HEK293 (cell line): Measurements from ENCODE around the gene SLC1A2.

Experiments
- CTCF ChIA-PET: fragments of 350-600 bp; formaldehyde crosslinking; extraction: SDS; loops from one replicate; lab custom pipeline; 2021; ENCODE audit warnings: antibody characterized with exemption; lab: Yijun Ruan, JAX
- POLR2A ChIA-PET: fragments of 300-600 bp; formaldehyde crosslinking; extraction: SDS; loops from one replicate; lab custom pipeline; 2020; ENCODE audit warnings: antibody characterized with exemption, inconsistent platforms; lab: Yijun Ruan, JAX
- H3K27ac ChIP-seq: fragments of 200-500 bp; sonication (Bioruptor generic); 2 replicates; pipeline ENCODE4 v1.5.1; 2014; ENCODE audit warnings: low read depth, low read length, control low read depth, inconsistent platforms; ENCODE audit errors: extremely low read depth
- H3K36me3 ChIP-seq, 2 experiments: fragments of 200-500 bp in 1 of 2; sonication (Bioruptor generic) in 1 of 2; 1 replicate in 1 of 2; 2 replicates in 1 of 2; pipeline ENCODE4 v1.5.1; 2014 to 2017; ENCODE audit warnings: inconsistent platforms in 2 of 2, low read length in 2 of 2; ENCODE audit not compliant: control insufficient read depth in 2 of 2, insufficient read depth in 1 of 2
- H3K4me1 ChIP-seq: fragments of 200-500 bp; sonication (Bioruptor generic); 2 replicates; pipeline ENCODE4 v1.5.1; 2014; ENCODE audit warnings: mild to moderate bottlenecking, low read length, inconsistent platforms; ENCODE audit not compliant: control insufficient read depth, insufficient read depth
- H3K4me3 ChIP-seq: 2 replicates; pipeline ENCODE4 v1.5.1; 2011; ENCODE audit warnings: low read depth, mild to moderate bottlenecking, control low read depth, low read length, moderate library complexity
- H3K9me3 ChIP-seq: fragments of 200-500 bp; sonication (Bioruptor generic); 2 replicates; pipeline ENCODE4 v1.5.1; 2014; ENCODE audit warnings: low read depth, low read length, inconsistent platforms; ENCODE audit not compliant: control insufficient read depth, insufficient read depth
- BCL11B ChIP-seq: fragments of 450-650 bp; formaldehyde crosslinking; IDR thresholded peaks from 2 replicates; pipeline ENCODE4 v1.5.1; 2016; ENCODE audit warnings: low read depth, missing biosample characterization, missing genetic modification characterization
- EGR2 ChIP-seq: fragments of 450-650 bp; formaldehyde crosslinking; IDR thresholded peaks from 2 replicates; pipeline ENCODE4 v1.5.1; 2016; ENCODE audit warnings: low read depth, missing biosample characterization, missing genetic modification characterization
- HOXD13 ChIP-seq: sonication (generic); formaldehyde crosslinking; IDR thresholded peaks from 2 replicates; pipeline ENCODE4 v1.8.0; 2022; ENCODE audit warnings: missing genetic modification reagents, borderline replicate concordance
- KLF16 ChIP-seq: fragments of 450-650 bp; formaldehyde crosslinking; IDR thresholded peaks from 2 replicates; pipeline ENCODE4 v1.5.1; 2017; ENCODE audit warnings: missing biosample characterization, missing genetic modification characterization
- SCRT1 ChIP-seq: fragments of 450-650 bp; formaldehyde crosslinking; IDR thresholded peaks from 2 replicates; pipeline ENCODE4 v1.5.1; 2016; ENCODE audit warnings: missing biosample characterization, missing genetic modification characterization, borderline replicate concordance
- WT1 ChIP-seq: fragments of 450-650 bp; formaldehyde crosslinking; IDR thresholded peaks from 2 replicates; pipeline ENCODE4 v1.5.1; 2016; ENCODE audit warnings: missing biosample characterization, missing genetic modification characterization
- ZFP69B ChIP-seq: fragments of 450-650 bp; formaldehyde crosslinking; IDR thresholded peaks from 2 replicates; pipeline ENCODE4 v1.5.1; 2016; ENCODE audit warnings: missing biosample characterization, missing genetic modification characterization
- ZNF112 ChIP-seq: fragments of 450-650 bp; formaldehyde crosslinking; IDR thresholded peaks from 2 replicates; pipeline ENCODE4 v1.5.0; 2017; ENCODE audit warnings: missing biosample characterization, missing genetic modification characterization
- ZNF174 ChIP-seq: fragments of 450-650 bp; formaldehyde crosslinking; IDR thresholded peaks from 2 replicates; pipeline ENCODE4 v1.5.0; 2017; ENCODE audit warnings: missing biosample characterization, mild to moderate bottlenecking, missing genetic modification characterization
- ZNF350 ChIP-seq: fragments of 450-650 bp; formaldehyde crosslinking; IDR thresholded peaks from 2 replicates; pipeline ENCODE4 v1.5.0; 2017; ENCODE audit warnings: missing biosample characterization, mild to moderate bottlenecking, missing genetic modification characterization
- ZNF404 ChIP-seq: fragments of 450-650 bp; formaldehyde crosslinking; IDR thresholded peaks from 2 replicates; pipeline ENCODE4 v1.5.1; 2017; ENCODE audit warnings: missing biosample characterization, missing genetic modification characterization
- ZNF510 ChIP-seq: fragments of 450-650 bp; formaldehyde crosslinking; IDR thresholded peaks from 2 replicates; pipeline ENCODE4 v1.5.1; 2018; ENCODE audit warnings: mild to moderate bottlenecking, missing genetic modification characterization, missing biosample characterization; ENCODE audit not compliant: insufficient replicate concordance
- ZNF514 ChIP-seq: fragments of 450-650 bp; formaldehyde crosslinking; IDR thresholded peaks from 2 replicates; pipeline ENCODE4 v1.5.1; 2016; ENCODE audit warnings: missing biosample characterization, missing genetic modification characterization
- ZNF529 ChIP-seq: fragments of 450-650 bp; formaldehyde crosslinking; IDR thresholded peaks from 2 replicates; pipeline ENCODE4 v1.5.1; 2017; ENCODE audit warnings: missing genetic modification characterization, missing biosample characterization; ENCODE audit not compliant: insufficient replicate concordance
- ZNF596 ChIP-seq: fragments of 450-650 bp; IDR thresholded peaks from 2 replicates; pipeline ENCODE4 v1.5.0; 2018; ENCODE audit warnings: missing biosample characterization, mild to moderate bottlenecking, missing genetic modification characterization, moderate library complexity
- ZNF707 ChIP-seq: fragments of 450-650 bp; formaldehyde crosslinking; IDR thresholded peaks from 2 replicates; pipeline ENCODE4 v1.5.1; 2016; ENCODE audit warnings: missing biosample characterization, missing genetic modification characterization
- TF ChIP-seq, protein P1 (sequence below): fragments of 450-650 bp; formaldehyde crosslinking; IDR thresholded peaks from 2 replicates; pipeline ENCODE4 v1.5.1; 2017; ENCODE audit warnings: missing biosample characterization, missing genetic modification characterization
- TF ChIP-seq, protein P2 (sequence below): fragments of 450-650 bp; formaldehyde crosslinking; IDR thresholded peaks from 2 replicates; pipeline ENCODE4 v1.5.1; 2016; ENCODE audit warnings: missing biosample characterization, missing genetic modification characterization
- TF ChIP-seq, protein P3 (sequence below): fragments of 450-650 bp; formaldehyde crosslinking; IDR thresholded peaks from 2 replicates; pipeline ENCODE4 v1.5.1; 2017; ENCODE audit warnings: missing biosample characterization, mild to moderate bottlenecking, missing genetic modification characterization, moderate library complexity
- TF ChIP-seq, protein P4 (sequence below): fragments of 450-650 bp; formaldehyde crosslinking; IDR thresholded peaks from 2 replicates; pipeline ENCODE4 v1.5.1; 2017; ENCODE audit warnings: missing biosample characterization, missing genetic modification characterization
- TF ChIP-seq, protein P5 (sequence below): fragments of 450-650 bp; IDR thresholded peaks from 2 replicates; pipeline ENCODE4 v1.5.1; 2018; ENCODE audit warnings: missing biosample characterization, mild to moderate bottlenecking, missing genetic modification characterization
- TF ChIP-seq, protein P6 (sequence below): fragments of 450-650 bp; formaldehyde crosslinking; optimal IDR thresholded peaks from 2 replicates; pipeline ENCODE3; 2016; ENCODE audit warnings: missing biosample characterization, mild to moderate bottlenecking, missing genetic modification characterization

SLC1A2 gene

DNA sequence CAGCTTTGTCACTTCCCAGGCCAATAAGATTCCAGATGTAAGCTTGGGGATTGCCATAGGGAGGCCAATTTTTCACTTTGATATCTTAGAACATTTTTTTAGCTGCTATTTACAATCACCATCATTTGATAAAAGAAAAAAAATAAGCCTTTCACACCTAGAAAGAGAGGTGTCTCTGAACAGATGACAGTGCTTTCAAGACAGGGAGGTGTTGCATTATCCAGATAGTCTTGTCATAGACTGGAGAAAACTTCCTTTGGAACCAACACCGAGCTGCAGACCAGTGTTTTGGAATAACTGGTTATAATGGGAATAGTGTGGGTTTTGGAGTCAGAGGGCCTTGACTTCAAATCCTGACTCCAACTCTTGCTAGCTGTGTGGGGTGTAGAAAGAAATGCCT lies 101.0 kb downstream of the SLC1A2 start (continued):
- TF ChIP-seq, protein P1, sequence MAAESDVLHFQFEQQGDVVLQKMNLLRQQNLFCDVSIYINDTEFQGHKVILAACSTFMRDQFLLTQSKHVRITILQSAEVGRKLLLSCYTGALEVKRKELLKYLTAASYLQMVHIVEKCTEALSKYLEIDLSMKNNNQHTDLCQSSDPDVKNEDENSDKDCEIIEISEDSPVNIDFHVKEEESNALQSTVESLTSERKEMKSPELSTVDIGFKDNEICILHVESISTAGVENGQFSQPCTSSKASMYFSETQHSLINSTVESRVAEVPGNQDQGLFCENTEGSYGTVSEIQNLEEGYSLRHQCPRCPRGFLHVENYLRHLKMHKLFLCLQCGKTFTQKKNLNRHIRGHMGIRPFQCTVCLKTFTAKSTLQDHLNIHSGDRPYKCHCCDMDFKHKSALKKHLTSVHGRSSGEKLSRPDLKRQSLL (tag by site-specific recombination) = no peak
- TF ChIP-seq ZNF174 (no peak), HOXD13 (CRISPR knock-in tag) (no peak), ZNF404 (tag by site-specific recombination) (no peak), ZNF350 (tag by site-specific recombination) (no peak), ZFP69B (tag by site-specific recombination) (no peak)
- TF ChIP-seq, protein P2, sequence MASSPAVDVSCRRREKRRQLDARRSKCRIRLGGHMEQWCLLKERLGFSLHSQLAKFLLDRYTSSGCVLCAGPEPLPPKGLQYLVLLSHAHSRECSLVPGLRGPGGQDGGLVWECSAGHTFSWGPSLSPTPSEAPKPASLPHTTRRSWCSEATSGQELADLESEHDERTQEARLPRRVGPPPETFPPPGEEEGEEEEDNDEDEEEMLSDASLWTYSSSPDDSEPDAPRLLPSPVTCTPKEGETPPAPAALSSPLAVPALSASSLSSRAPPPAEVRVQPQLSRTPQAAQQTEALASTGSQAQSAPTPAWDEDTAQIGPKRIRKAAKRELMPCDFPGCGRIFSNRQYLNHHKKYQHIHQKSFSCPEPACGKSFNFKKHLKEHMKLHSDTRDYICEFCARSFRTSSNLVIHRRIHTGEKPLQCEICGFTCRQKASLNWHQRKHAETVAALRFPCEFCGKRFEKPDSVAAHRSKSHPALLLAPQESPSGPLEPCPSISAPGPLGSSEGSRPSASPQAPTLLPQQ (tag by site-specific recombination) = no peak
- TF ChIP-seq, all 188 proteins: peak for 0

DNA sequence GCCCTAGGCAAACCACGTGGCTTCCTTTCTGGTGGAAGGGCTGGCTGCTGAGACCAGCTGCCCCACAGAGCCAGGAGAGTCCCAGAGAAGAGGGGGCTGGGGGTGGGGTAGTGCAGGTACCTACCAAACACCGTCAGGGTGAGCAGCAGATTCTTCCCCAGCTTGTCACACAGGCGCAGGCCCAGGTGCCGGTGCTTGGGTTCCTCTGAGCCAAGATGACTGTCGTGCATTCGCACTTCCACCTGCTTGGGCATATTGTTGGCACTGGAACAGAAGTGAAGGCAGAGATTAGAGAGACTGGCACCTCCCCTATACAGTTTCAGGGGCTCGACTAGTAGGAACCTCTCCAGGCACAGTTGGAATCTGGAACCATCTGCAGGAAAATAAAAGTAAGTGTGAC lies 102.1 kb downstream of the SLC1A2 start:
- CTCF ChIA-PET = no interaction called here
- Histone ChIP-seq H3K27ac (no peak overlapping the region), H3K4me1 (no peaks in the 10 kb centered on the region), H3K9me3 (no peaks in the 10 kb centered on the region), H3K4me3 (no peak overlapping the region), H3K36me3 (no peaks in the 10 kb centered on the region)
- POLR2A ChIA-PET = no interaction called here
- TF ChIP-seq ZNF596 (no peak), ZNF112 (tag by site-specific recombination) (no peak), ZNF514 (tag by site-specific recombination) (no peak), ZFP69B (tag by site-specific recombination) (no peak), ZNF529 (no peak), ZNF510 (tag by site-specific recombination) (no peak), BCL11B (tag by site-specific recombination) (no peak), EGR2 (tag by site-specific recombination) (no peak)
- TF ChIP-seq, protein P3, sequence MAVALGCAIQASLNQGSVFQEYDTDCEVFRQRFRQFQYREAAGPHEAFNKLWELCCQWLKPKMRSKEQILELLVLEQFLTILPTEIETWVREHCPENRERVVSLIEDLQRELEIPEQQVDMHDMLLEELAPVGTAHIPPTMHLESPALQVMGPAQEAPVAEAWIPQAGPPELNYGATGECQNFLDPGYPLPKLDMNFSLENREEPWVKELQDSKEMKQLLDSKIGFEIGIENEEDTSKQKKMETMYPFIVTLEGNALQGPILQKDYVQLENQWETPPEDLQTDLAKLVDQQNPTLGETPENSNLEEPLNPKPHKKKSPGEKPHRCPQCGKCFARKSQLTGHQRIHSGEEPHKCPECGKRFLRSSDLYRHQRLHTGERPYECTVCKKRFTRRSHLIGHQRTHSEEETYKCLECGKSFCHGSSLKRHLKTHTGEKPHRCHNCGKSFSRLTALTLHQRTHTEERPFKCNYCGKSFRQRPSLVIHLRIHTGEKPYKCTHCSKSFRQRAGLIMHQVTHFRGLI (tag by site-specific recombination) = no peak
- TF ChIP-seq, protein P4, sequence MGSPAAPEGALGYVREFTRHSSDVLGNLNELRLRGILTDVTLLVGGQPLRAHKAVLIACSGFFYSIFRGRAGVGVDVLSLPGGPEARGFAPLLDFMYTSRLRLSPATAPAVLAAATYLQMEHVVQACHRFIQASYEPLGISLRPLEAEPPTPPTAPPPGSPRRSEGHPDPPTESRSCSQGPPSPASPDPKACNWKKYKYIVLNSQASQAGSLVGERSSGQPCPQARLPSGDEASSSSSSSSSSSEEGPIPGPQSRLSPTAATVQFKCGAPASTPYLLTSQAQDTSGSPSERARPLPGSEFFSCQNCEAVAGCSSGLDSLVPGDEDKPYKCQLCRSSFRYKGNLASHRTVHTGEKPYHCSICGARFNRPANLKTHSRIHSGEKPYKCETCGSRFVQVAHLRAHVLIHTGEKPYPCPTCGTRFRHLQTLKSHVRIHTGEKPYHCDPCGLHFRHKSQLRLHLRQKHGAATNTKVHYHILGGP (tag by site-specific recombination) = no peak
- TF ChIP-seq, protein P5, sequence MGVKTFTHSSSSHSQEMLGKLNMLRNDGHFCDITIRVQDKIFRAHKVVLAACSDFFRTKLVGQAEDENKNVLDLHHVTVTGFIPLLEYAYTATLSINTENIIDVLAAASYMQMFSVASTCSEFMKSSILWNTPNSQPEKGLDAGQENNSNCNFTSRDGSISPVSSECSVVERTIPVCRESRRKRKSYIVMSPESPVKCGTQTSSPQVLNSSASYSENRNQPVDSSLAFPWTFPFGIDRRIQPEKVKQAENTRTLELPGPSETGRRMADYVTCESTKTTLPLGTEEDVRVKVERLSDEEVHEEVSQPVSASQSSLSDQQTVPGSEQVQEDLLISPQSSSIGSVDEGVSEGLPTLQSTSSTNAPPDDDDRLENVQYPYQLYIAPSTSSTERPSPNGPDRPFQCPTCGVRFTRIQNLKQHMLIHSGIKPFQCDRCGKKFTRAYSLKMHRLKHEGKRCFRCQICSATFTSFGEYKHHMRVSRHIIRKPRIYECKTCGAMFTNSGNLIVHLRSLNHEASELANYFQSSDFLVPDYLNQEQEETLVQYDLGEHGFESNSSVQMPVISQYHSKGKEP (tag by site-specific recombination) = no peak

DNA sequence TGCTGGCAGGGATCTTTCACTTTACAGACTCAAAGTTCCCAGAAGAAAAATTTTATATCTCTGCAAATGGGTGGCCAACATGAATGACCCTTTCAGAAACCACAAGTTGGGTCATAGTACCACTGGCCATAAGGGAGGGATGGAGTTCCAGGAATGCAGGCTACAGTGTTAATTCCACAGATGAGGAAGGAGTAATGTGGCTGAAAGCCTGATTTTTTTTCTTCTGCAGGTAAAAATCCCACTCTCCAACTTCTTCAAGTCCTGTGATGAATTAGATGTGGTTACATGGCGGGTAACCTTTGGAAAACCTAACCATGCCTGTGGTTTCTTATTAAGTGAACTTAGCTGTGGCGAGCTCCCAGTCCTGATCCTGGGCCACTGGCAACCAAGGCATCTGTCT lies 103.2 kb downstream of the SLC1A2 start:
- Histone ChIP-seq H3K9me3 (no peaks in the 10 kb centered on the region), H3K36me3 (no peaks in the 10 kb centered on the region), H3K27ac (no peak overlapping the region), H3K4me1 (no peaks in the 10 kb centered on the region), H3K4me3 (no peak overlapping the region)
- TF ChIP-seq, protein P6, sequence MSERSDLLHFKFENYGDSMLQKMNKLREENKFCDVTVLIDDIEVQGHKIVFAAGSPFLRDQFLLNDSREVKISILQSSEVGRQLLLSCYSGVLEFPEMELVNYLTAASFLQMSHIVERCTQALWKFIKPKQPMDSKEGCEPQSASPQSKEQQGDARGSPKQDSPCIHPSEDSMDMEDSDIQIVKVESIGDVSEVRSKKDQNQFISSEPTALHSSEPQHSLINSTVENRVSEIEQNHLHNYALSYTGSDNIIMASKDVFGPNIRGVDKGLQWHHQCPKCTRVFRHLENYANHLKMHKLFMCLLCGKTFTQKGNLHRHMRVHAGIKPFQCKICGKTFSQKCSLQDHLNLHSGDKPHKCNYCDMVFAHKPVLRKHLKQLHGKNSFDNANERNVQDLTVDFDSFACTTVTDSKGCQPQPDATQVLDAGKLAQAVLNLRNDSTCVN (tag by site-specific recombination) = no peak
- TF ChIP-seq WT1 (tag by site-specific recombination) = no peak
- no peak for TF ChIP-seq SCRT1
- TF ChIP-seq ZNF707 = no peak
- no peak for TF ChIP-seq KLF16 (tag by site-specific recombination)
- ChIA-PET POLR2A (interaction anchor here (0.7 kb wide), 1 partner anchor 37 kb away, joined by 3 read pairs; no protein-coding TSS in a partner anchor), CTCF (no interaction called here)
